ENCODE data around the gene TMEM131L.

- TF ChIP-seq POLR2AphosphoS5 (IDR thresholded peaks at IDR 0.05; ENCODE audit: low read depth, low read length): no peak
- TF ChIP-seq POLR2A (IDR thresholded peaks at IDR 0.05; ENCODE audit: low read depth, low read length): no peak
- TF ChIP-seq TAF1 (IDR thresholded peaks at IDR 0.05; ENCODE audit: low read depth, low read length): no peak
- TF ChIP-seq SPI1 (IDR thresholded peaks at IDR 0.05; ENCODE audit: low read depth, low read length): no peak
Measured at GRCh38 chr4:153514001-153514526, 47.9 kb downstream of the TMEM131L start.
